NCI-H1417 (cell line): Measurements from ENCODE around the gene PIN1.
"Not testable (repeated sequence)": the region's sequence is repeated elsewhere in the genome, so short reads cannot be mapped to it uniquely, and the experiment has no call there.

Source experiments
- DNase-seq, 3 experiments: peaks; one replicate each; lab custom pipeline; 2025; lab: John Stamatoyannopoulos, UW

The PIN1 gene

GRCh38 chr19:9834726-9835506, at the start of gene PIN1:
TSS of gene PIN1 (plus strand) at chr19:9835318. CDS start at chr19:9835345, 27 bp downstream.
- peak; percentile 94 to 100 (median 99) for DNase-seq

GRCh38 chr19:9785367-9786331, 49.5 kb upstream of the PIN1 start:
- DNase-seq = peak; percentile 84 to 98 (median 96)

GRCh38 chr19:9786342-9786741, 48.8 kb upstream of the PIN1 start:
- DNase-seq = no peak

- DNase-seq = no peak
Measured at GRCh38 chr19:9786819-9787218, 48.3 kb upstream of the PIN1 start.

GRCh38 chr19:9788604-9789003, 46.5 kb upstream of the PIN1 start:
- DNase-seq = not testable (repeated sequence)

GRCh38 chr19:9789066-9789465, 46.1 kb upstream of the PIN1 start:
- DNase-seq = no peak

- DNase-seq = not testable (repeated sequence)
Measured at GRCh38 chr19:9789579-9789978, 45.5 kb upstream of the PIN1 start.

GRCh38 chr19:9791073-9791367, 44.1 kb upstream of the PIN1 start:
- DNase-seq = not testable (repeated sequence)

GRCh38 chr19:9791552-9792205, 43.4 kb upstream of the PIN1 start:
- DNase-seq = peak; percentile 53 to 94 (median 90)

GRCh38 chr19:9792206-9793070, 42.7 kb upstream of the PIN1 start:
- DNase-seq = peak; percentile 54 to 94 (median 92)

GRCh38 chr19:9793071-9793591, 42.0 kb upstream of the PIN1 start:
- DNase-seq = no peak

GRCh38 chr19:9796113-9796773, 38.9 kb upstream of the PIN1 start:
- peak; percentile 67 to 95 (median 82) for DNase-seq

GRCh38 chr19:9797871-9798270, 37.2 kb upstream of the PIN1 start:
- no peak for DNase-seq

- DNase-seq = no peak
Measured at GRCh38 chr19:9799162-9799561, 36.0 kb upstream of the PIN1 start.

- DNase-seq = no peak
Measured at GRCh38 chr19:9801976-9802375, 33.1 kb upstream of the PIN1 start.

- no peak for DNase-seq
Measured at GRCh38 chr19:9806803-9807202, 28.3 kb upstream of the PIN1 start.

GRCh38 chr19:9808855-9809824, 26.0 kb upstream of the PIN1 start:
- DNase-seq = no peak

GRCh38 chr19:9811139-9811538, 24.0 kb upstream of the PIN1 start:
- DNase-seq = no peak

GRCh38 chr19:9818175-9818733, 16.9 kb upstream of the PIN1 start:
- peak in 1 of 3 experiments; percentile 55 for DNase-seq
